Measurements from ENCODE around the gene SND1. TPM values are rescaled to one million over a fixed set of nuclear protein-coding genes. Genes with fewer than 3 reads are reported as not detected.

SND1 gene
- total and polyA plus RNA-seq, 10 donors, result 61.7 to 173 (median 116) TPM

GRCh38 chr7:127678947-127679346 is 27.0 kb downstream of the SND1 start:
- Histone ChIP-seq H3K4me1 (peaks cover 0 to 26% (median 9%) of the 10 kb centered on the region in 6 donors), H3K27me3 (replicated peaks in 1 of 7) (no peaks in the 10 kb centered on the region), H3K9me3 (peaks cover 0 to 26% (median 21%) of the 10 kb centered on the region in 8 donors), H3K36me3 (peaks cover 0 to 60% (median 9%) of the 10 kb centered on the region in 6 donors), H3K27ac (no peak overlapping the region), H3K4me3 (no peak overlapping the region)
- 73 to 89% (median 87%) methylated on average over 3 of the region's 3 CpGs for WGBS, 5 donors
- no peak for TF ChIP-seq POLR2AphosphoS5 (IDR thresholded peaks at IDR 0.05)
- TF ChIP-seq CTCF (IDR thresholded peaks at IDR 0.05 in 8 of 11, conservative IDR thresholded peaks at IDR 0.05 in 3 of 11), result no peak
- no peak for TF ChIP-seq POLR2A (IDR thresholded peaks at IDR 0.05)
- DNase-seq, result no peak
- intact Hi-C loops (cut with DNase I; ENCODE audit: low total_unique reads), result no loop called here

- H3K4me1 ChIP-seq, result peaks cover 0 to 35% (median 24%) of the 10 kb centered on the region in 6 donors
- H3K27ac ChIP-seq, result no peak overlapping the region
- no peaks in the 10 kb centered on the region for H3K27me3 ChIP-seq (replicated peaks in 1 of 7)
- no peak overlapping the region for H3K4me3 ChIP-seq
- intact Hi-C loops (cut with DNase I; ENCODE audit: low total_unique reads), result no loop called here
- TF ChIP-seq CTCF (IDR thresholded peaks at IDR 0.05 in 8 of 11, conservative IDR thresholded peaks at IDR 0.05 in 3 of 11), result no peak
- no peak for TF ChIP-seq POLR2A (IDR thresholded peaks at IDR 0.05)
- no peak for TF ChIP-seq POLR2AphosphoS5 (IDR thresholded peaks at IDR 0.05)
- no peak for DNase-seq
- 97 to 99% (median 98%) methylated on average over 3 of the region's 3 CpGs for WGBS, 5 donors
- peaks cover 0 to 54% (median 5%) of the 10 kb centered on the region in 6 donors for H3K36me3 ChIP-seq
- peaks cover 0 to 26% (median 21%) of the 10 kb centered on the region in 8 donors for H3K9me3 ChIP-seq
Measured at GRCh38 chr7:127680983-127681382, 29.0 kb downstream of the SND1 start.

DNA sequence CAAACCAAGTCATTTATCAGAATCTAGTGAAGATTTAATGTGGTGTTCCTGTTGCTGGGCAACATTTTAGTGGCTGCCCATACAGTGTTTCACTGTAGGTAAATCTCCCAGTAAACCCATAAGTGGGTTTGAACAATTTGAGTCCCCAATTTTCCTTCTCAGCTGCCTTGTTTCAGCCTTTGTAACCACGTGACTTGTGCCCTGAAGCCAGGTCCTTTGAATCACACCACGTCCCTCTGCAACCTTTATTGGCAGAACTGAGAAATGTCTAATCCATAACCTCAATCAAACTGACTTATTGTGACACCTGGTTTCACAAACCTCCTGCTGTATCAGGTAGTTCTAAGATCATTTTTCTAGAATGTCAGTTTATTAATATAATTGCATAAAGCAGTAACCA is 30.1 kb downstream of the SND1 start:
- WGBS, 5 donors, result 80 to 94% (median 87%) methylated on average over 2 of the region's 2 CpGs
- Histone ChIP-seq H3K36me3 (peaks cover 0 to 56% (median 5%) of the 10 kb centered on the region in 6 donors), H3K4me3 (no peak overlapping the region), H3K27me3 (replicated peaks in 1 of 7) (no peaks in the 10 kb centered on the region), H3K4me1 (peaks cover 0 to 35% (median 24%) of the 10 kb centered on the region in 6 donors), H3K9me3 (peaks cover 0 to 26% (median 21%) of the 10 kb centered on the region in 8 donors), H3K27ac (no peak overlapping the region)
- intact Hi-C loops (cut with DNase I; ENCODE audit: low total_unique reads), result no loop called here
- no peak for DNase-seq
- TF ChIP-seq POLR2A (IDR thresholded peaks at IDR 0.05), result no peak
- TF ChIP-seq POLR2AphosphoS5 (IDR thresholded peaks at IDR 0.05), result no peak
- TF ChIP-seq CTCF (IDR thresholded peaks at IDR 0.05 in 8 of 11, conservative IDR thresholded peaks at IDR 0.05 in 3 of 11), result no peak

DNA sequence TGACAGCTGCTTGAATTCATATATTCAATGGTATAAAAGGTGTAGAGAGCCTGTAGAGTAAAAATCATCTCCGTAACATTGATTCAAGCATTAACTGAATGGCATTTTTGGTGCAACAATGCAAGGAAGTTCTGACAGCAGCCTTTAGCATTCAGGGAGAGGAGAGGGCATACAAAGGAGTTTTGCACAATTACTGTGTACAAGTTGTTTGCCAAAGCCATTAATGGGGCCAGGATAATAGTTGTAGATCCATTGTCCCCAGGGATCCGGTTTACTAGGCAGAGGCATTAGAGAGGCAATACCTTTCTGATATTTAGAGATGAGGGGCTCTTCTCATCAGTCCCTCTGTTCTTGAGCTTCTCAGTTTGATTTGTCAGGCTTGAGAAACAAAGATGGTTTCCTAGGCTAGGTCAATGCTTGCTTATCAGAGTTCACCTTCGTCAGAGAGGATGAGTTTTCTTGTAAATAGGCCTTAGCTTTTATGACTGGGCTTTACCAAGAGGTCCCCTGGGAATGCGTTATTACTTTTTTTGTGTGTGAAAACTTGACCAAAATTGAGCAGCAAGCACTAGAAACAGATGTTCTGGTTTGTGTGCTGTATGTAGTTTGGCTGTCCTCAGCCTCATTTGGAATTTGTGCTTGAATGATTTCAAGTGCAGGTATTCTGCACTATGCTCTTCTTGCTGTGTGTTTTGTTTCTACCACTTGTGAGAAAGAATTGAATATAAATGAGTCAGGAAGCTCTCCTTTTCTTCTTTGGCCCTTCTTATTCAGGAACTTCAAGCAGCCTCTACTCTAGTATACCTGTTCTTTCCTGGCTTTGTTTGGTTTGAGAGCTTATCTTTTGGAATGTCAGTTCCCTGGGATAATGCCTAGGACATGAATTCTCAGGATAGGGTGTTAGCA is 32.0 kb downstream of the SND1 start:
- intact Hi-C loops (cut with DNase I; ENCODE audit: low total_unique reads), result no loop called here
- TF ChIP-seq CTCF (IDR thresholded peaks at IDR 0.05 in 8 of 11, conservative IDR thresholded peaks at IDR 0.05 in 3 of 11) (no peak), POLR2AphosphoS5 (IDR thresholded peaks at IDR 0.05) (no peak), POLR2A (IDR thresholded peaks at IDR 0.05) (no peak)
- WGBS, 5 donors, result 76 to 85% (median 82%) methylated on average over 4 of the region's 4 CpGs

More for the DNA sequence above, 32.0 kb downstream of the SND1 start:
- Histone ChIP-seq H3K9me3 (peaks cover 0 to 22% (median 18%) of the 10 kb centered on the region in 8 donors), H3K27ac (no peak overlapping the region), H3K4me1 (peaks cover 0 to 35% (median 24%) of the 10 kb centered on the region in 6 donors), H3K27me3 (replicated peaks in 1 of 7) (no peaks in the 10 kb centered on the region), H3K4me3 (no peak overlapping the region), H3K36me3 (peaks cover 0 to 54% (median 12%) of the 10 kb centered on the region in 6 donors)
- no peak for DNase-seq
